Activated CD8-positive, alpha-beta memory T cell treated with anti-CD3 and anti-CD28 coated beads, Interleukin-2, amount 50 U/mL, for 24 hours (primary cell): ENCODE results near the gene COQ10A.

Experiments
- DNase-seq: peaks from one replicate; pipeline ENCODE4 v3.0.0-alpha.2; 2020; ENCODE audit errors: extremely low read depth

COQ10A gene

GRCh38 chr12:56266693-56267442 is at the start of gene COQ10A:
TSS of gene COQ10A (plus strand) at chr12:56266942. CDS start at chr12:56267119, 177 bp downstream.
- peak; percentile 81 for DNase-seq

GRCh38 chr12:56219840-56220239 is 46.9 kb upstream of the COQ10A start:
- no peak for DNase-seq

DNA sequence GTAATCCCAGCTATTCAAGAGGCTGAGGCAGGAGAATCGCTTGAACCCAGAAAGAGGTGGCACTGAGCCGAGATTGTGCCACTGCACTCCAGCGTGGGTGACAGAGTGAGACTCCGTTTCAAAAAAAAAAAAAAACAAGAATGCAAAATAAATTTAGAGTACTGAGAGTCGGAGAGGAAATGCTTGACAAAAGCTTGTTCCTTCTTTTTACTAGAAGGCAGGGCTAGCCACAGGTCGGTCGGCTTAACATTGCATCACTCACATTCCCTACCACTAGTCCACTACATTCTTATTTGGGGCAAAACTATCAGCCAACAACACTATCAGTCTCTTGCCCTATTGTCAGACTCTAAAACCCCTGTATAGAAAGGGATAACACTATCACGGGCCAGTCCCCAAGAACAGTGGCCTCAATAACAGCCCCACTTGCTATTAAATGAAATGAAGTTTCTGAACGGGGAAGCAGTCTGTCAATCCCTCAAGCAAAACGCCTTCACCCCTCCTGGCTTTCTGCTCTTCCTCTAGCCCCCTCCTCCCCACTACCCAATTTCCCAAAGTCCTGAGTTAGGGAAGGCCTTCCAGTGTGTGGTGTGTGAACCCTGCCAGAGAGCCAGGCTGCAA is 46.0 kb upstream of the COQ10A start:
- no peak for DNase-seq

GRCh38 chr12:56221232-56221756 is 45.4 kb upstream of the COQ10A start:
- no peak for DNase-seq

- DNase-seq: peak; percentile 79
Measured at GRCh38 chr12:56221757-56222530, 44.8 kb upstream of the COQ10A start, which contains the start of gene RNF41. TSS of gene RNF41 (minus strand) at chr12:56221922. CDS start at chr12:56214047, 7,875 bp downstream.

DNA sequence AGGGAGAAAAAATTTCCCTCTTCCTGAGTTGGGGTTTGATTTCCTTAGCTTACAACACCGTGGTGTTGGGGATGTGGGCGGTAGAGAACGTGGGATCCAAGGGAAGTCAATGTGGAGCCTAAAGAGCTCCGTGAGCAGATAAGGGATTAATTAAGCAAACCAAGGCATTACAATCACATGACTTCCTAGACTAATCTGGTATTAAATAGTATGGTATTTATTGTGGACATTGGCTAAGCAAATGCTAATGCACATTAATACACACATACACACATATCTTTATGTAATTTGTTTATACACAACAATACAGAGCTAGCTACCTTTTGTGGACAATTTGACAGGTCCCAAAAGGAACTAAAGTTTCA is 44.2 kb upstream of the COQ10A start:
- DNase-seq: no peak

DNA sequence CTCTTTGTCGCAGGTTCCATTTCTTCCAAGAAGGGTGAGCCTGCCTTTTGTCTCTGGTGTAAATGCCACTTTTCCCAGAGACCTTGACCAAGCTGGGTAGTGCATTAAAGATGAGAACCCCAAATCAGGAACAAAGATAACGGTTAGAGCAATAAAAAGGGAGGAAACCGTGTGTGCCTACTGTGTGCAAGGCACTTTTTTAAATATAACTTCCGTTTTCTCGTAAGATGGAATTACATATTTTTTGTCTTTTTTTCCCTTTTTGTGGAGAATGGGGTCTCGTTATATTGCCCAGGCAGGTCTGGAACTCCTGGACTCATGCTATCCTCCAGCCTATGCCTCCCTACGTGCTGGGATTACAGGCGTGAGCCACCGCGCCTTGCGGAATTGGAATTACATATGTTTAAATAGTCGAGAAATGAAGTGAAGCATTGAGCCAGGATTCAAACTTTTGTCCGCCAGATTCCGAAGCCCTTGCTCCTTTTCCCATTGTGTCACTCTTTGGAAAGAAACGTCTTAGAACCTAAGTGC is 43.1 kb upstream of the COQ10A start:
- no peak for DNase-seq

- peak; percentile 85 for DNase-seq
Measured at GRCh38 chr12:56224102-56224701, 42.5 kb upstream of the COQ10A start, which contains the start of gene NABP2. TSS of gene NABP2 (plus strand) at chr12:56224342. CDS start at chr12:56224857, 515 bp downstream.

GRCh38 chr12:56224954-56225353 is 41.8 kb upstream of the COQ10A start:
- no peak for DNase-seq

- no peak for DNase-seq
Measured at GRCh38 chr12:56229082-56229481, 37.7 kb upstream of the COQ10A start.

- DNase-seq: no peak
Measured at GRCh38 chr12:56229916-56230431, 36.8 kb upstream of the COQ10A start, which contains the start of gene SLC39A5. TSS of gene SLC39A5 (plus strand) at chr12:56230051. CDS start at chr12:56231275, 1,224 bp downstream.

DNA sequence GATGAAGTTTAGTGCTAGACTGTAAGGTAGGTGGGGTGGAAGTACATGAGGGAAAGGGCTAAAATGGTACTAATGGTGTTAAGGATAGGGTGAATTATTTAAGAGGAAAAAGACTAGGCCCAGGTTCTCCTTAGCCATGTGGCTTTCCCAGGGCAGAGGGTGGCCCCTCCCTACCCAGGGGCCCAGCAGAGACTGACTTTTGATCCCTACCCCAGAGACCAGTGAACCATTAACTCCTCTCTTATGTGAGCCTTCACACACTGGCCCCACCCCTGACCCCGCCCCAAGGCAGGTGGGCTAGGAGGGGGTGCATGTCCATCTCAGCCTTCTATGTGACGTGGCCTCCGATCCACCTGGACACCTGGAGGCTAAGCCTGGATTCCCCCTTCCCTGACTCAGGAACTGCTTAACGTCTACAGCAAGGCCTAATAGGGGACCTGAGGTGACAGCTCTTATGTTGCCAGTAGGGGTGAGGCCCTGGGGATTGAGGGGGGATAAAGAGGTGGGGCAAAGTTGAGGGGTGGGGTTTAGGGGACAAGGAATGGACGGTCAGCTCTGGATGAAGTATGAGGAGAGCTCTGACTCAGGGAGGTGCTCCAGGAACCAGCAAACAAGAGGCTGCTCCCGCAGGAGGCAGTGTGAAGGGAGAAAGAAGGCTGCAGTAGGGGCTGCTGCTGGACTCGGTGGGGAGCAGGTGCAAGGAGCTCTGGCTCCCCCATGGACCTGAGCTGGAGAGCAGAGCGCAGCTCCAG is 36.1 kb upstream of the COQ10A start:
- no peak for DNase-seq

GRCh38 chr12:56231184-56231582 is 35.6 kb upstream of the COQ10A start:
- DNase-seq: no peak

GRCh38 chr12:56234746-56235436 is 31.9 kb upstream of the COQ10A start:
- DNase-seq: no peak

DNA sequence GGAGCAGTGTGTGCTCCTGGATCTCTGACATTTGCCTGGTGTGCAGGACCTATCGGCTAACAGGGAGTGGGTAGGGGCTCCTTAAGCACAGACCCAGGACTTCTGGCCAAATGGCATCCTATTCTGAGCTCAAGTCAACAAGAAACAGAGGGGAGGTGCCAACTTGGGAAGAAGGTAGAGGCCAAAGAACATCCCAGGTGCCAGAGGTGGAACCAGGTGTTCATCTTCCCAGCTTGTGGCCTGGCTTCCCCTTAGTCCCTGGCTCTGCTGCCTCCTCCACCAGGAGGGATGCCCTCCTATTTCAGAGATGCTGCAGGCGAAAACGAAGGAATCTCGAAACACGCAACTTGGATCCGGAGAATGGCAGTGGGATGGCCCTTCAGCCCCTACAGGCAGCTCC is 30.7 kb upstream of the COQ10A start:
- no peak for DNase-seq

- no peak for DNase-seq
Measured at GRCh38 chr12:56236985-56237384, 29.8 kb upstream of the COQ10A start.

- DNase-seq: no peak
Measured at GRCh38 chr12:56237552-56237951, 29.2 kb upstream of the COQ10A start.

GRCh38 chr12:56241424-56242303 is 25.1 kb upstream of the COQ10A start:
- DNase-seq: no peak

GRCh38 chr12:56242986-56243385 is 23.8 kb upstream of the COQ10A start:
- no peak for DNase-seq
